Endothelial cell (in vitro differentiated cells): ENCODE data around the gene SRGAP3. TPM values are rescaled to one million over a fixed set of nuclear protein-coding genes. Genes with fewer than 3 reads are reported as not detected.

Experiments used
- DNase-seq: peaks from one replicate; pipeline ENCODE4 v3.0.0; 2021; ENCODE audit warnings: low spot score
- H3K27ac Mint-ChIP-seq: one replicate; pipeline ENCODE4 v1.8.0; 2021; ENCODE audit warnings: mixed read lengths, inconsistent platforms; ENCODE audit not compliant: unreplicated experiment
- H3K27me3 Mint-ChIP-seq: one replicate; pipeline ENCODE4 v1.8.0; 2021; ENCODE audit warnings: mild to moderate bottlenecking, moderate library complexity, mixed read lengths, inconsistent platforms; ENCODE audit not compliant: unreplicated experiment
- H3K36me3 Mint-ChIP-seq: one replicate; pipeline ENCODE4 v1.8.0; 2021; ENCODE audit warnings: mild to moderate bottlenecking, low read depth, mixed read lengths, inconsistent platforms; ENCODE audit not compliant: unreplicated experiment
- H3K4me1 Mint-ChIP-seq: one replicate; pipeline ENCODE4 v1.8.0; 2021; ENCODE audit warnings: mild to moderate bottlenecking, mixed read lengths, inconsistent platforms; ENCODE audit not compliant: unreplicated experiment
- H3K4me3 Mint-ChIP-seq: one replicate; pipeline ENCODE4 v1.8.0; 2021; ENCODE audit warnings: mild to moderate bottlenecking, mixed read lengths, inconsistent platforms; ENCODE audit not compliant: unreplicated experiment
- H3K9me3 Mint-ChIP-seq: one replicate; pipeline ENCODE4 v1.8.0; 2021; ENCODE audit warnings: mixed read lengths, inconsistent platforms; ENCODE audit not compliant: unreplicated experiment
- total RNA-seq: library from RNA; stranded (reverse); fragmentation: NEBNext Ultra II Directional; extraction: Animal tissue kit (Norgen Biotek cat#: 25700); gene quantifications from one replicate; pipeline ENCODE4 v1.2.1, GENCODE V29; 2021; ENCODE audit not compliant: unreplicated experiment
- TF ChIP-seq, protein P1 (sequence below): fragments of 200-600 bp; sonication (generic); IDR thresholded peaks from one replicate; pipeline ENCODE4 v1.5.0; 2021; ENCODE audit warnings: antibody characterized with exemption; ENCODE audit not compliant: unreplicated experiment

Gene SRGAP3
- total RNA-seq, 1 donor from 2014 or later: 12.0 TPM

DNA sequence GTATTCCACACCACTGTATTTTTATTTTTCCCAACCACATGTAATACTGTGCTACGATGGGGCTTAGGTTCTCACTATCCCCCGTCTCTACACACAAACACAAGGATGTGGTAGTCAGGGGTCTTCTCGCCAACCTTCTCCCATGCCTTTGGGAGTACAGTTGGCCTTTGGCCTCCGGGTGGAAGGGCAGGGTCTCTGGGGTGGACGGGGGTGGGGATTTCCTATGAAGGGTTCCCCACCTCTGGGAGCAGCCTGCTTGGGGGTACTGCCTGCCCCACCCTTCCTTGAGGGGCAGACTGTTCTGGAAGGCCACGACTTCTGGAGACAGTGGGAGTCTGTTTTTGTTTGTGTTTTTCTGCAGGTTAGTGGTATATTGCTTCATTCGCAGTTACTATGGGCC lies 264.9 kb downstream of the SRGAP3 start:
- no peak for DNase-seq
- Mint-ChIP-seq H3K4me1 (peaks cover 7% of the 10 kb centered on the region), H3K4me3 (no peak overlapping the region), H3K27ac (no peak overlapping the region), H3K36me3 (peaks cover under 1% of the 10 kb centered on the region), H3K9me3 (no peaks in the 10 kb centered on the region), H3K27me3 (no peaks in the 10 kb centered on the region)
- TF ChIP-seq, protein P1, sequence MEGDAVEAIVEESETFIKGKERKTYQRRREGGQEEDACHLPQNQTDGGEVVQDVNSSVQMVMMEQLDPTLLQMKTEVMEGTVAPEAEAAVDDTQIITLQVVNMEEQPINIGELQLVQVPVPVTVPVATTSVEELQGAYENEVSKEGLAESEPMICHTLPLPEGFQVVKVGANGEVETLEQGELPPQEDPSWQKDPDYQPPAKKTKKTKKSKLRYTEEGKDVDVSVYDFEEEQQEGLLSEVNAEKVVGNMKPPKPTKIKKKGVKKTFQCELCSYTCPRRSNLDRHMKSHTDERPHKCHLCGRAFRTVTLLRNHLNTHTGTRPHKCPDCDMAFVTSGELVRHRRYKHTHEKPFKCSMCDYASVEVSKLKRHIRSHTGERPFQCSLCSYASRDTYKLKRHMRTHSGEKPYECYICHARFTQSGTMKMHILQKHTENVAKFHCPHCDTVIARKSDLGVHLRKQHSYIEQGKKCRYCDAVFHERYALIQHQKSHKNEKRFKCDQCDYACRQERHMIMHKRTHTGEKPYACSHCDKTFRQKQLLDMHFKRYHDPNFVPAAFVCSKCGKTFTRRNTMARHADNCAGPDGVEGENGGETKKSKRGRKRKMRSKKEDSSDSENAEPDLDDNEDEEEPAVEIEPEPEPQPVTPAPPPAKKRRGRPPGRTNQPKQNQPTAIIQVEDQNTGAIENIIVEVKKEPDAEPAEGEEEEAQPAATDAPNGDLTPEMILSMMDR: no peak

DNA sequence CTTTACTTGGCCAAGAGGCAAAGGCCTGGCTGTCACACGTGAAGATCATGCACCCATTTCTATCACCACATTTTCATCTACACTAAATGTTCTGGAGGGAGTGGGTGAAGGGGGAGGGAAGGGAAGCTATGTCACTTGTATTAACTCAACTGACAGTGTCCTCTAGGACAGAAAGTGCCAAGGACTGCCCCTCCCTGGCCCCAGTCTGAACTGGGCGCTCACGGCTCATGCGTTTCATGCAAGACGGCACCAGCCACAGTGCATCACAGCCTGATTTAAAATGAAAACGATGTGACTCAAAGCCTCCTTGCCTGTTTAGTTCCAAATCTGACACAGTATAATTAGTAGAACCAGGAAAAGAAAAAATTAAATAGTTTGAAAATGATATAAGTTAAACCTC lies 265.4 kb downstream of the SRGAP3 start:
- H3K9me3 Mint-ChIP-seq: no peaks in the 10 kb centered on the region
- TF ChIP-seq, protein P1: no peak
- peaks cover 3% of the 10 kb centered on the region for H3K27me3 Mint-ChIP-seq
- H3K4me3 Mint-ChIP-seq: no peak overlapping the region
- H3K4me1 Mint-ChIP-seq: peaks cover 7% of the 10 kb centered on the region
- H3K36me3 Mint-ChIP-seq: peaks cover 5% of the 10 kb centered on the region
- DNase-seq: no peak
- no peak overlapping the region for H3K27ac Mint-ChIP-seq

DNA sequence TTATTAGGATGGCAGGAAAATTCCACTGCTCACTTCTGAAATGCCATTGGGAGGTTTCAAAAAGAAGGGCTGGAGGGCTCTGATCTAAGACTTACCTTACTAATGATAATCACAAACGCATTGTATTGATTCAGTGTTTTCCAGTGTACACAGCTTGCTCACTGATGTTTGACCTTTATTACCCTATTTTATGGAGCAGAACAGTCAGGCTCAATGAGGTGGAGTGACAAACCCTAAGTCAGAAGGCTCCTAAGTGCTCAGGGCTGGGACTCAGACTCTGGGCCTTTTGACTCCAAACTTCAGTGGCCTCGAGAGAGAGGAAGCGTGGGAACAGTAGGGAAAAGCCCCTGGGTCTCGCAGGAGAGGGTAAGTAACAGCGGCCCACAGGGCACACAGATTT lies 265.9 kb downstream of the SRGAP3 start:
- H3K4me3 Mint-ChIP-seq: no peak overlapping the region
- no peak overlapping the region for H3K27ac Mint-ChIP-seq
- H3K9me3 Mint-ChIP-seq: no peaks in the 10 kb centered on the region
- H3K36me3 Mint-ChIP-seq: peaks cover 5% of the 10 kb centered on the region
- no peak for DNase-seq
- H3K27me3 Mint-ChIP-seq: peaks cover 3% of the 10 kb centered on the region
- peaks cover 7% of the 10 kb centered on the region for H3K4me1 Mint-ChIP-seq
- TF ChIP-seq, protein P1: no peak

DNA sequence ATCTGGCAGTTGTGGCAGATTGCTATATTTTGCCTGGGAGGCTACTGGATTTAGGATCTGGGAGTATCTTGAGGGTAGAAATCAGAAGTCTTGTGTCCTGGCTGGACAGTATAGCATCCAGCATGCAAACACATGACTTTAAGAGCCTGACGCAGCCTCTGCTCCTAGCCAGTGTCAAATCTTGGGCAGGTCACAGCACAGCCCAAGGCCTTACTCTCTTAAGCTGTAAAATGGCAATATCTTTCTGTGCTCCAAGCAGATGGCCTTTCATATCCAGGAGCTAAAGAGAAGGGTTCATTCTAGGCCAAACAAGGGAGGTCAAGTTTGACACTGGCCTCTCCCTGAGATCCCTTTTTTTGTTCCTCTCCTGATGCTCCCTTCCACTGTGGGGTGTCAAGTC lies 266.4 kb downstream of the SRGAP3 start:
- Mint-ChIP-seq H3K27ac (no peak overlapping the region), H3K4me3 (no peak overlapping the region), H3K9me3 (no peaks in the 10 kb centered on the region), H3K4me1 (peaks cover 7% of the 10 kb centered on the region), H3K27me3 (peaks cover 3% of the 10 kb centered on the region), H3K36me3 (peaks cover 5% of the 10 kb centered on the region)
- TF ChIP-seq, protein P1: no peak
- no peak for DNase-seq

DNA sequence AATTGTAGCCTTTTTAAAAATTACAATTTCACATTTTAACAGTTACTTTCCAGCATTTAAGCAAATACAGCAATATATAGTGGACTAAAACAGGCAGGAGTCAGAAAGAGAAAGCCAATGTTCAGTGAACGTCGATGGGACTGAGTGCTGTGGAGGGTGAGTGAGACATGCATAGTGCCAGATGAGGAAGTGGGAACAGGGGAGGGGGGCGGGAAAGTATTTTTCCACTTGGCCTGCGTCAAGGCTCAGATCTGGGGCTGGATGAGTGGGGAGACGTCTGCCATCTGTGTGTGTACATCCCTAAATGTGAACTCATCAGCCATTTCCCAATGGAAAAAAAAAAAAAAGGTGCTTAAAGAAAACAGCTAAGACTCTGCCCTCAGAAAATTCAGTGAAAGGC lies 266.9 kb downstream of the SRGAP3 start:
- H3K27ac Mint-ChIP-seq: no peak overlapping the region
- no peaks in the 10 kb centered on the region for H3K9me3 Mint-ChIP-seq
- H3K4me1 Mint-ChIP-seq: peaks cover 7% of the 10 kb centered on the region
- no peak for DNase-seq
- peaks cover 3% of the 10 kb centered on the region for H3K27me3 Mint-ChIP-seq
- TF ChIP-seq, protein P1: no peak
- peaks cover 5% of the 10 kb centered on the region for H3K36me3 Mint-ChIP-seq
- H3K4me3 Mint-ChIP-seq: no peak overlapping the region
